Mammary epithelial cell (primary cell): Measurements from ENCODE around the gene TNFSF4.

ENCODE experiments used
- EZH2 ChIP-seq: IDR thresholded peaks from 2 replicates; pipeline ENCODE4 v1.6.1; 2012; ENCODE audit warnings: low read length, inconsistent platforms, borderline replicate concordance
- TF ChIP-seq, protein P1 (sequence below), 2 donors: IDR thresholded peaks in 1 of 2; conservative IDR thresholded peaks in 1 of 2; 2 replicates each; pipeline ENCODE4 v1.5.1; 2011 to 2012; ENCODE audit warnings: inconsistent platforms in 2 of 2, low read length in 2 of 2, mild to moderate bottlenecking in 2 of 2, control low read depth in 1 of 2, low read depth in 1 of 2; ENCODE audit not compliant: insufficient read depth in 1 of 2; ENCODE audit errors: extremely low read depth in 1 of 2

DNA sequence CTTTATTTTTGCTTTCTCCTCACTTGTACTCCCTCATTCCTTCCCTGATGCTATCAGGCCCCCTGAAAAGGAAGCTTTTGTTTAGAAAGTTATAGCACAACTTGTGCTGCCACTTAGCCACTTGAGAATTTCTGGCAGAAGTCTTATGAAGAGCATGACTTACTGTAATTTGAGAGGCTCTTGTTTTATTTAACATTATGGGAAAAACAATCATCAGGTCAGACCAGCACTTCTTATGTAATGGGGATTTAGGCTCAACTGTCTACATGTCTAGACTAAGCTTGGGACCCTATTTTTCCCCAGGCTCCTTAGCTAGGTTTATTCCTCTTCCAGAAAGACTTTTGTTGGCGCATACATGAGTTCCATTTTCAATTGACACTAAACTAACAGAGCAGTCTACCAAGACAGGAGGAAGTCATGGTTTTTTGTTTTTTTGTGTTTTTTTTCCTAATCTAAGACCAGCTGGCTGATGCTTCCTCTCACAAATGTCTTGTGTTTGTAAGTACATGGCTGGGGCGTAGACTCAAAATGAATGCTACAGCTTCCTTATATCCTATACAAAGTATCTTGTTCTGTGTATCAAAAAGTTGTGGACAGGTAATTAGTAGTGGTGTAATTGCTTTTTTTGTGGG lies 31.5 kb downstream of the TNFSF4 start:
- TF ChIP-seq, protein P1, sequence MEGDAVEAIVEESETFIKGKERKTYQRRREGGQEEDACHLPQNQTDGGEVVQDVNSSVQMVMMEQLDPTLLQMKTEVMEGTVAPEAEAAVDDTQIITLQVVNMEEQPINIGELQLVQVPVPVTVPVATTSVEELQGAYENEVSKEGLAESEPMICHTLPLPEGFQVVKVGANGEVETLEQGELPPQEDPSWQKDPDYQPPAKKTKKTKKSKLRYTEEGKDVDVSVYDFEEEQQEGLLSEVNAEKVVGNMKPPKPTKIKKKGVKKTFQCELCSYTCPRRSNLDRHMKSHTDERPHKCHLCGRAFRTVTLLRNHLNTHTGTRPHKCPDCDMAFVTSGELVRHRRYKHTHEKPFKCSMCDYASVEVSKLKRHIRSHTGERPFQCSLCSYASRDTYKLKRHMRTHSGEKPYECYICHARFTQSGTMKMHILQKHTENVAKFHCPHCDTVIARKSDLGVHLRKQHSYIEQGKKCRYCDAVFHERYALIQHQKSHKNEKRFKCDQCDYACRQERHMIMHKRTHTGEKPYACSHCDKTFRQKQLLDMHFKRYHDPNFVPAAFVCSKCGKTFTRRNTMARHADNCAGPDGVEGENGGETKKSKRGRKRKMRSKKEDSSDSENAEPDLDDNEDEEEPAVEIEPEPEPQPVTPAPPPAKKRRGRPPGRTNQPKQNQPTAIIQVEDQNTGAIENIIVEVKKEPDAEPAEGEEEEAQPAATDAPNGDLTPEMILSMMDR (conservative IDR thresholded peaks at IDR 0.05 in 1 of 2, IDR thresholded peaks at IDR 0.05 in 1 of 2; ENCODE audit: extremely low read depth in 1 of 2, insufficient read depth in 1 of 2, low read depth in 1 of 2, low read length in 2 of 2): no peak
- TF ChIP-seq EZH2: no peak
